NT2/D1 (cell line): ENCODE data around the gene RHBDD1.
"Not testable (repeated sequence)": the region's sequence is repeated elsewhere in the genome, so short reads cannot be mapped to it uniquely, and the experiment has no call there.

Experiments used
- DNase-seq: peaks from one replicate; pipeline ENCODE4 v3.0.0-alpha.2; 2011; ENCODE audit warnings: low read depth, low spot score
- H3K27me3 ChIP-seq: 2 replicates; pipeline ENCODE4 v1.6.0; 2011; ENCODE audit warnings: mild to moderate bottlenecking; ENCODE audit not compliant: insufficient read length, insufficient read depth
- H3K36me3 ChIP-seq: 2 replicates; pipeline ENCODE4 v1.6.1; 2011; ENCODE audit warnings: mild to moderate bottlenecking, low read length, mixed read lengths; ENCODE audit not compliant: insufficient read depth, insufficient read length
- H3K4me1 ChIP-seq: 2 replicates; pipeline ENCODE4 v1.5.1; 2011; ENCODE audit not compliant: insufficient read depth, insufficient read length
- H3K4me3 ChIP-seq: 2 replicates; pipeline ENCODE4 v1.5.1; 2011; ENCODE audit warnings: low read depth; ENCODE audit not compliant: insufficient read length
- H3K9ac ChIP-seq: 2 replicates; pipeline ENCODE4 v1.6.0; 2011; ENCODE audit warnings: low read depth; ENCODE audit not compliant: insufficient read length
- H3K9me3 ChIP-seq: 2 replicates; pipeline ENCODE4 v1.5.1; 2011; ENCODE audit warnings: mild to moderate bottlenecking, low read length; ENCODE audit not compliant: insufficient read depth
- SUZ12 ChIP-seq: IDR thresholded peaks from 2 replicates; pipeline ENCODE4 v1.6.1; 2011; ENCODE audit not compliant: insufficient read length, insufficient read depth; ENCODE audit errors: extremely low read depth
- YY1 ChIP-seq: IDR thresholded peaks from 2 replicates; pipeline ENCODE4 v1.6.1; 2011; ENCODE audit not compliant: insufficient read length, insufficient read depth
- ZNF274 ChIP-seq: IDR thresholded peaks from 2 replicates; pipeline ENCODE4 v1.6.1; 2011; ENCODE audit warnings: mild to moderate bottlenecking, low read depth, low read length

RHBDD1 gene

GRCh38 chr2:226825056-226825455, 10.8 kb upstream of the RHBDD1 start:
- H3K9ac ChIP-seq, result no peak overlapping the region
- TF ChIP-seq SUZ12 (no peak), ZNF274 (no peak), YY1 (no peak)
- no peaks in the 10 kb centered on the region for H3K27me3 ChIP-seq
- H3K36me3 ChIP-seq, result no peaks in the 10 kb centered on the region
- no peak for DNase-seq
- no peaks in the 10 kb centered on the region for H3K9me3 ChIP-seq
- no peak overlapping the region for H3K4me3 ChIP-seq
- H3K4me1 ChIP-seq, result no peaks in the 10 kb centered on the region

GRCh38 chr2:226828191-226828590, 7.7 kb upstream of the RHBDD1 start:
- no peaks in the 10 kb centered on the region for H3K36me3 ChIP-seq
- H3K9ac ChIP-seq, result no peak overlapping the region
- no peak for TF ChIP-seq YY1
- no peak for TF ChIP-seq ZNF274
- TF ChIP-seq SUZ12, result no peak
- H3K4me1 ChIP-seq, result no peaks in the 10 kb centered on the region
- no peak for DNase-seq
- H3K9me3 ChIP-seq, result no peaks in the 10 kb centered on the region
- H3K27me3 ChIP-seq, result no peaks in the 10 kb centered on the region
- no peak overlapping the region for H3K4me3 ChIP-seq

- Histone ChIP-seq H3K9me3 (no peaks in the 10 kb centered on the region), H3K27me3 (no peaks in the 10 kb centered on the region), H3K9ac (no peak overlapping the region), H3K4me3 (no peak overlapping the region), H3K4me1 (no peaks in the 10 kb centered on the region), H3K36me3 (no peaks in the 10 kb centered on the region)
- DNase-seq, result no peak
- no peak for TF ChIP-seq YY1
- no peak for TF ChIP-seq SUZ12
- no peak for TF ChIP-seq ZNF274
These were observed 5.9 kb upstream of the RHBDD1 start for GRCh38 chr2:226829721-226830631.

- Histone ChIP-seq H3K4me3 (no peak overlapping the region), H3K9ac (no peak overlapping the region), H3K27me3 (no peaks in the 10 kb centered on the region), H3K4me1 (no peaks in the 10 kb centered on the region), H3K36me3 (no peaks in the 10 kb centered on the region), H3K9me3 (no peaks in the 10 kb centered on the region; the same call in 1 of the 2 replicates)
- no peak for DNase-seq
- TF ChIP-seq YY1 (no peak), SUZ12 (no peak), ZNF274 (no peak)
These were observed 4.6 kb upstream of the RHBDD1 start for GRCh38 chr2:226831266-226831665.

DNA sequence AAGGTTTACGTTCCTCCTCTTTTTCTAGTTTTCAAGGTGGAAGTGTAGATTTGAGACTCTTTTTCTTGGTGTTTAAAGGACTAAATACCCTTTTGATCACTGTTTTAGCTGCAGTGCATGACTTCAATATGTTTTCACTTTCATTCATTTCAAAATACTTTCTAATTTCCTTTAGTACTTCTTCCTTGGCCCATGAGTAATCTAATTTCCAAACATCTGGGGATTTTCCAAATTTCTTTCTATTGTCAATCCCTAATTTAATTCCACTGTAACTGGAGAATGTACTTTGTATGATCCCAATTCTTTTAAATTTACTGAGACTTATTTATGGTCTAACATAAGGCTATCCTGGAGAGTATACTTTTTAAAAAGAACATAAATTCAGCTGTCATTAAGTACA, 3.8 kb upstream of the RHBDD1 start:
- Histone ChIP-seq H3K4me3 (no peak overlapping the region), H3K36me3 (no peaks in the 10 kb centered on the region), H3K9ac (no peak overlapping the region), H3K9me3 (no peaks in the 10 kb centered on the region; the same call in 1 of the 2 replicates), H3K27me3 (no peaks in the 10 kb centered on the region), H3K4me1 (no peaks in the 10 kb centered on the region)
- TF ChIP-seq SUZ12 (no peak), YY1 (no peak), ZNF274 (no peak)
- no peak for DNase-seq

- not testable (repeated sequence) for H3K4me3 ChIP-seq, DNase-seq, H3K9ac ChIP-seq
These were observed 974 bp upstream of the RHBDD1 start for GRCh38 chr2:226834880-226835279.

GRCh38 chr2:226835420-226835795, 446 bp upstream of the RHBDD1 start:
- no peaks in the 10 kb centered on the region for H3K27me3 ChIP-seq
- no peaks in the 10 kb centered on the region for H3K4me1 ChIP-seq
- DNase-seq, result no peak
- no peaks in the 10 kb centered on the region; the same call in 1 of the 2 replicates for H3K9me3 ChIP-seq
- no peak for TF ChIP-seq SUZ12
- no peak for TF ChIP-seq YY1
- no peak for TF ChIP-seq ZNF274
- no peak overlapping the region for H3K4me3 ChIP-seq
- H3K36me3 ChIP-seq, result no peaks in the 10 kb centered on the region
- H3K9ac ChIP-seq, result no peak overlapping the region

More at GRCh38 chr2:226834880-226835279, 974 bp upstream of the RHBDD1 start:
- not testable (repeated sequence) for H3K4me1 ChIP-seq, H3K9me3 ChIP-seq, H3K27me3 ChIP-seq, H3K36me3 ChIP-seq
